Adipocyte (in vitro differentiated cells): ENCODE results near the gene CENPC.
A peak's percentile ranks its signal among the peaks of the same experiment; 100 is the strongest.
"Not testable (repeated sequence)": the region's sequence is repeated elsewhere in the genome, so short reads cannot be mapped to it uniquely, and the experiment has no call there.

ENCODE experiments used
- DNase-seq: peaks from one replicate; pipeline ENCODE4 v3.0.0-alpha.2; 2015; ENCODE audit warnings: low read depth
- H3K27me3 ChIP-seq: replicated peaks from 2 replicates; pipeline ENCODE4 v1.7.0; 2013; ENCODE audit warnings: mild to moderate bottlenecking, low read length, moderate library complexity; ENCODE audit not compliant: control insufficient read depth, insufficient read depth
- H3K36me3 ChIP-seq: 2 replicates; pipeline ENCODE4 v1.7.0; 2013; ENCODE audit warnings: low read length, mild to moderate bottlenecking, moderate library complexity; ENCODE audit not compliant: control insufficient read depth, insufficient read depth, severe bottlenecking
- H3K4me1 ChIP-seq: 2 replicates; pipeline ENCODE4 v1.7.0; 2013; ENCODE audit warnings: mild to moderate bottlenecking, low read length, moderate library complexity; ENCODE audit not compliant: control insufficient read depth, insufficient read depth
- H3K4me3 ChIP-seq: 2 replicates; pipeline ENCODE4 v1.7.0; 2013; ENCODE audit warnings: mild to moderate bottlenecking, low read length, moderate library complexity
- H3K9ac ChIP-seq: 2 replicates; pipeline ENCODE4 v1.7.0; 2013; ENCODE audit warnings: mild to moderate bottlenecking, low read length, moderate library complexity
- H3K9me3 ChIP-seq: 2 replicates; pipeline ENCODE4 v1.7.0; 2013; ENCODE audit warnings: mild to moderate bottlenecking, low read length, moderate library complexity; ENCODE audit not compliant: control insufficient read depth

The CENPC gene

GRCh38 chr4:67573193-67573592, 27.9 kb upstream of the CENPC start:
- H3K36me3 ChIP-seq: no peaks in the 10 kb centered on the region
- no peak overlapping the region for H3K9ac ChIP-seq
- no peak for DNase-seq
- no peaks in the 10 kb centered on the region for H3K9me3 ChIP-seq
- no peak overlapping the region for H3K4me3 ChIP-seq
- H3K4me1 ChIP-seq: no peaks in the 10 kb centered on the region
- H3K27me3 ChIP-seq: no peaks in the 10 kb centered on the region

DNA sequence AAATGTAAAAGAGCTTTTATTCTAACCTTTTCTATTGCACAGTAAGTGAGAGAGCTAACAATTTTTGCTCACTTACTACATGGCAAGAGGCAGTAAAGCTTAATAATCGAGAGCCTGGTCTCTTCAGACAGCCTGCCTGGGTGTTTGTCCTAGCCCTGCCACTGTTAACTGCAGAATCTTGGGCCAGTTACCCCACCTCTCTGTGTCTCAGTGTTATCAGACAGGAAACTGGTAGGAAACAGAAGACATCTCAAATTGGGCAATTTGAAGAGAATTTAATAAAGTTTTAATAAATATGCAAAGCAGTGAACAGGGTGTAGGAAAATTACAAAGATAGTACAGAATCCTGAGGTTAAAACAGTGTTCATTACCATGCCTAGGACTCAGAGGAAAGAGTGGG, 26.7 kb upstream of the CENPC start:
- Histone ChIP-seq H3K4me1 (no peaks in the 10 kb centered on the region), H3K9ac (no peak overlapping the region), H3K36me3 (no peaks in the 10 kb centered on the region), H3K27me3 (no peaks in the 10 kb centered on the region), H3K4me3 (no peak overlapping the region), H3K9me3 (no peaks in the 10 kb centered on the region)
- DNase-seq: no peak

- Histone ChIP-seq H3K27me3 (no peaks in the 10 kb centered on the region), H3K9ac (no peak overlapping the region), H3K4me3 (no peak overlapping the region), H3K36me3 (no peaks in the 10 kb centered on the region), H3K9me3 (no peaks in the 10 kb centered on the region), H3K4me1 (peaks cover 1% of the 10 kb centered on the region)
- DNase-seq: no peak
Observed at GRCh38 chr4:67570537-67570936, 25.2 kb upstream of the CENPC start.

DNA sequence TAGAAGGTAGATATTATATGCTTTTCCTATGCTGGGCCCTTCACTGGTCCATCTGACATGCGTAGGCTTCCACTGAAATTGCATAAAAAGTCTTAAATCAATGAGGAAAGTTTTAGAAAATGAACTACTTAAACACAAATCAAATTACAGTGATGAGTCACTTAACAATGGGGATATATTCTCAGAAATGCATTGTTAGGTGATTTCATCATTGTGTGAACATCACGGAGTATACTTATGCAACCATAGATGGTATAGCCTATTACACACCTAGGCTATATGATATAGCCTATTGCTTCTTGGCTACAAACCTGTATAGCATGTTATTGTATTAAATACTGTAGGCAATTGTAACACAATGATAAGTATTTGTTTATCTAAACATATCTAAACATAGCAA, 23.5 kb upstream of the CENPC start:
- Histone ChIP-seq H3K27me3 (no peaks in the 10 kb centered on the region), H3K9me3 (no peaks in the 10 kb centered on the region)
- peak; percentile 19 for DNase-seq

DNA sequence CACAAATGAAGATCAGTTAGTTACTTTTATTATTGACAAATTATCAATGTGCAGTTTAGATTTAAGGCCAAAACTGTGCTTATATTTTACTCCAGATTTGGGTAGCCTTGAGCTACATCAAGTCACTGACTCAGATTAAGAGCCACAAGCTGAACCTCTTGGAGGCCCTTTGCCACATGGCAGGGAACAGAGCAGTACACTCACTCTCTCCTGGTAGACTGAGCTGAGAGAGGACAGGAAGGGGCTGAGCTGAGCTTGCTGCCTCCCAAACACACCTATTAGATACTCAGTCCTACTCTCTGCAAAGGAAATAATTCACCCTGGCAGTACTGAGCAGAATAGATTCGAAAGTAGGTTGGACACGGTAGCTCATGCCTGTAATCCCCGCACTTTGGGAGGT, 21.0 kb upstream of the CENPC start:
- Histone ChIP-seq H3K36me3 (no peaks in the 10 kb centered on the region), H3K27me3 (no peaks in the 10 kb centered on the region), H3K4me3 (no peak overlapping the region), H3K9me3 (no peaks in the 10 kb centered on the region), H3K9ac (no peak overlapping the region), H3K4me1 (peaks cover 9% of the 10 kb centered on the region)
- no peak for DNase-seq

More for the DNA sequence above, 23.5 kb upstream of the CENPC start:
- H3K36me3 ChIP-seq: no peaks in the 10 kb centered on the region
- H3K4me3 ChIP-seq: no peak overlapping the region
- no peak overlapping the region for H3K9ac ChIP-seq
- peaks cover 9% of the 10 kb centered on the region for H3K4me1 ChIP-seq

DNA sequence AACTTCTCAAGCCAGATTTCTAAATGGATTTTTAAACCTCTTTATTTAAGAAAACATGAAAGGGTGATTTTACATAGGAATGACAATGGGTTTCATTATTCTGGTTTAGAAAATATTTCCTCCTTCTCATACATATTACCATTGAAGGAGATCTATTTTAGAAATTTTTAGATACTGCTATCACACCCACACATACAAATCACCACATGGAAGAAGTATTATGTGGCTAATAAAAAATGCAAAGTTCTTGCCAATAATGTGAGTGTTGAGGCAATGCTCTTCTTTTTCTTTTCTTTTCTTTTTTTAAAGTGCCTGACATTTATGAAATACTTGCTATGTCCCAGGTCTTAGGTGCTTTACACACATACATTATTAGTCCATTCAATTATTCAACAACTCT, 20.0 kb upstream of the CENPC start:
- Histone ChIP-seq H3K9me3 (no peaks in the 10 kb centered on the region), H3K9ac (no peak overlapping the region), H3K4me3 (no peak overlapping the region), H3K4me1 (peaks cover 9% of the 10 kb centered on the region), H3K36me3 (no peaks in the 10 kb centered on the region), H3K27me3 (no peaks in the 10 kb centered on the region)
- DNase-seq: peak; percentile 45

DNA sequence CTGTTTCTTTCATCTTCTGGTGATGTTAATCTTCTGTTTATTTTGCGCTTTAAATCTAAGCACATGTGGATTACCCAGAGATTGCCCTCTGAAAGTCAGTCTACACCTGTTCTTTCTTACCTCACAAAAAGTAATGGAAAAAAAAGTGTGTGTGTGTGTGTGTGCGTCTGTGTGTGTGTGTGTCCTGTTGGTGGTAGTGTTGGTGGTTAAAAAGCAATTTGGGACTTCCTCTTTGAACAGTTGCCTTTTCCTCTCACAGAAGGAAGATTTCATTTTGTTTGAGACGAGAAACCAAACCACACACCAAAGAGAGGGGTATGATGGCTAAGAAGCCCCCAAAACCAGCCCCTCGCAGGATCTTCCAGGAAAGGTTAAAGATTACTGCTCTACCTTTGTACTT, 13.2 kb upstream of the CENPC start, which contains the start of gene STAP1:
TSS of gene STAP1 (plus strand) at position 235 of the 400 bp plus-strand sequence. CDS start at position 318, 83 bp downstream.
- DNase-seq: no peak
- Histone ChIP-seq H3K36me3 (no peaks in the 10 kb centered on the region), H3K4me3 (no peak within 1 kb of the TSS), H3K9me3 (no peaks in the 10 kb centered on the region), H3K4me1 (no peaks in the 10 kb centered on the region), H3K27me3 (no peaks in the 10 kb centered on the region), H3K9ac (no peak within 1 kb of the TSS)

- H3K4me3 ChIP-seq: no peak overlapping the region
- H3K4me1 ChIP-seq: no peaks in the 10 kb centered on the region
- H3K27me3 ChIP-seq: no peaks in the 10 kb centered on the region
- no peaks in the 10 kb centered on the region for H3K36me3 ChIP-seq
- no peaks in the 10 kb centered on the region for H3K9me3 ChIP-seq
- DNase-seq: no peak
- no peak overlapping the region for H3K9ac ChIP-seq
Observed at GRCh38 chr4:67556436-67556835, 11.1 kb upstream of the CENPC start.

DNA sequence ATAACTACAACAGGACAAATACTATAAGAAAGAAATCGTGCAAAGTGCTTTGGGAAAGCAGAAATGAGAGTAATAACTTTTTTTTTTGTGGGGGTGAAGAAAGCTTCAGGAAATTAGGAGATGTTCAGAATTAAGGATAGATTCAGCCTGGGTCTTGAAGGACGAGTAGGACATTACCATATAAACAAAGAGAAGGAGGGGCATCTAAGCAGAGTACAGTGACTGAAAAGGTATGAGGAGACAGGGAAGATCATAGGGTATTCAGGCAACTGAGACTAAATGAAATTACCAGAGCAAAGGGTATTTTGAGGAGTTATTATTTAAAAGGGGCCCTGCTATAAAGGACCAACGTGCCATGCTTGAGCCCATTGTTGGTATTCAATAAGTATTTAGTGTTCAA, 10.1 kb upstream of the CENPC start:
- Histone ChIP-seq H3K9ac (no peak overlapping the region), H3K9me3 (no peaks in the 10 kb centered on the region), H3K4me3 (no peak overlapping the region), H3K27me3 (no peaks in the 10 kb centered on the region), H3K36me3 (no peaks in the 10 kb centered on the region), H3K4me1 (no peaks in the 10 kb centered on the region)
- no peak for DNase-seq

DNA sequence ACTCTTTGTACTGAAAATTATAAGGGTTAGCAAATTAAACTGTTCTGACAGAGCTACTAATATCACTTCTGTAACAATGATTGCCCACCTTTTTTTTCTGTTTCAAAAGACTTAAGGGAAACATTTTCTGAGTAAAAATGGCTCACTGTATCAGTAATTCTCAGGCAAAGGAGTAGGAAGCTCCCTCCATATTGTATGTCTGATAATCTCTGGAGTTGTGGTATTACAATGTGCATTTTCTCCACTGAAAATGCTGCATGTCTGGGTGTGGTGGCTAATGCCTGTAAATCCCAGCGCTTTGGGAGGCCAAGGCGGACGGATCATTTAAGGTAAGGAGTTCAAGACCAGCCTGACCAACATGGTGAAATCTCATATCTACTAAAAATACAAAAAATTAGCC, 8.8 kb upstream of the CENPC start:
- Histone ChIP-seq H3K36me3 (no peaks in the 10 kb centered on the region), H3K9ac (no peak overlapping the region), H3K4me1 (no peaks in the 10 kb centered on the region), H3K4me3 (no peak overlapping the region), H3K27me3 (no peaks in the 10 kb centered on the region), H3K9me3 (no peaks in the 10 kb centered on the region)
- DNase-seq: no peak

DNA sequence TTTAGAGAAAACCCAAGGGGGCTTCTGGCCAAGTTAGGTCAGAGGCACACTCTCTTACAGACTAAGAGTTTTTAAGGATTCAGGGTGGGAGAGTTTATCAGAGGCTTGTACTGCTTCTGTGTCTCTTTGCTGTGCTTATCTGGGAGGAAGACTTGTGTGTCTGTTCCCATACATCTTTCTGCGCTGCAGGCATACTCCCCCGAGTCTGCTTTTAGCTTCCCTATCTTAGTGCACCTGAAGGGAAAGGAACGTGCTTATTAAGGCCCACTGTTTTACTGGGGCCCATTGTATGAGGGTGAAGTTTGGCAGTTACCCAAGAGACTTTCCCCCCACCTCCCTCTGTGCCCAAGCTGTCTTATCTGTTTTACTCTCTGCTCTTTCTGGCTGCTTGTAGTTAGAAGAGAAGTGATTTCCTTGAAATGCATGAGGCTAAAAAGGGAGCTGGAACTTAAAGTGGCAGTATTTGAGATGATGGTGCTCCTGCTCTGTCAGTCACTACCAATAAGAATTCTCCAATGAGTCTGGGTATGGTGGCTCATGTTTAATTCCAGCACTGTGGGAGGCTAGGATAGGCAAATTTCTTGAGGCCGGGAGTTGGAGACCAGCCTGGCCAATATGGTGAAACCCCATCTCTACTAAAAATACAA, 7.0 kb upstream of the CENPC start:
- not testable (repeated sequence) for H3K4me1 ChIP-seq, DNase-seq

DNA sequence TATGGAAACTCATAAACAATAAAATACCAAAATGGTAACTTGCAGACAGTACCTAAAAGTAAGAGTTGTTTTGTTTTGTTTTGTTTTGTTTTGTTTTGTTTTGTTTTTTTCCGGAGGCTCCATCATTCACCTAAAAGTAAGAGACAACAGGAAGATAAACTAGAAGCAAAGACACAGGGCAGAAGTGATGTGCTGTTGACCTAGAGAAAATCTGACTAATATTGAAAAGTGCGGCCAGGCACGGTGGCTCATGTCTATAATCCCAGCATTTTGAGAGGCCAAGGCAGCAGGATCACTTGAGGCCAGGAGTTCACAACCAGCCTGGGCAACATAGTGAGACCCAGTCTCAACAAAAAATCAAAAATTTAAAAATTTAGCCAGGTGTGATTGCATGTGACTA, 5.6 kb upstream of the CENPC start:
- Histone ChIP-seq H3K4me1 (peaks cover 2% of the 10 kb centered on the region), H3K36me3 (no peaks in the 10 kb centered on the region), H3K9me3 (no peaks in the 10 kb centered on the region), H3K9ac (no peak overlapping the region), H3K27me3 (no peaks in the 10 kb centered on the region), H3K4me3 (no peak overlapping the region)
- DNase-seq: no peak

More for the DNA sequence above, 7.0 kb upstream of the CENPC start:
- H3K36me3 ChIP-seq, H3K9me3 ChIP-seq, H3K4me3 ChIP-seq, H3K27me3 ChIP-seq, H3K9ac ChIP-seq: not testable (repeated sequence)
